Activated T-cell treated with anti-CD3 and anti-CD28 coated beads, Interleukin-2, amount 50 U/mL, for 4 hours (primary cell): ENCODE results near the gene MYL3. TPM values are rescaled to one million over a fixed set of nuclear protein-coding genes. Genes with fewer than 3 reads are reported as not detected.
A peak's percentile ranks its signal among the peaks of the same experiment; 100 is the strongest.

Source experiments
- ATAC-seq, 2 donors: fragments of 200-7000 bp; cut with Tn5 transposase; one replicate each; pipeline ENCODE4 v1.10.0; 2021
- DNase-seq: peaks from one replicate; pipeline ENCODE4 v3.0.0-alpha.2; 2020
- H3K27me3 Mint-ChIP-seq: one replicate; pipeline ENCODE4 v1.8.0; 2021; ENCODE audit warnings: low read depth, mixed read lengths
- H3K36me3 Mint-ChIP-seq: one replicate; pipeline ENCODE4 v1.8.0; 2022; ENCODE audit warnings: mixed read lengths; ENCODE audit not compliant: insufficient read depth
- H3K4me1 Mint-ChIP-seq: one replicate; pipeline ENCODE4 v1.8.0; 2021; ENCODE audit warnings: low read depth, mixed read lengths
- H3K4me3 Mint-ChIP-seq: one replicate; pipeline ENCODE4 v1.8.0; 2021; ENCODE audit warnings: mild to moderate bottlenecking, moderate library complexity, mixed read lengths
- H3K9me3 Mint-ChIP-seq: one replicate; pipeline ENCODE4 v1.8.0; 2021; ENCODE audit warnings: mixed read lengths
- total RNA-seq, 3 donors: library from RNA; stranded (reverse); gene quantifications; one replicate each; pipeline ENCODE4 v1.2.1, GENCODE V29; 2021

MYL3 gene
- total RNA-seq, 3 donors from 2014 or later, result not detected

DNA sequence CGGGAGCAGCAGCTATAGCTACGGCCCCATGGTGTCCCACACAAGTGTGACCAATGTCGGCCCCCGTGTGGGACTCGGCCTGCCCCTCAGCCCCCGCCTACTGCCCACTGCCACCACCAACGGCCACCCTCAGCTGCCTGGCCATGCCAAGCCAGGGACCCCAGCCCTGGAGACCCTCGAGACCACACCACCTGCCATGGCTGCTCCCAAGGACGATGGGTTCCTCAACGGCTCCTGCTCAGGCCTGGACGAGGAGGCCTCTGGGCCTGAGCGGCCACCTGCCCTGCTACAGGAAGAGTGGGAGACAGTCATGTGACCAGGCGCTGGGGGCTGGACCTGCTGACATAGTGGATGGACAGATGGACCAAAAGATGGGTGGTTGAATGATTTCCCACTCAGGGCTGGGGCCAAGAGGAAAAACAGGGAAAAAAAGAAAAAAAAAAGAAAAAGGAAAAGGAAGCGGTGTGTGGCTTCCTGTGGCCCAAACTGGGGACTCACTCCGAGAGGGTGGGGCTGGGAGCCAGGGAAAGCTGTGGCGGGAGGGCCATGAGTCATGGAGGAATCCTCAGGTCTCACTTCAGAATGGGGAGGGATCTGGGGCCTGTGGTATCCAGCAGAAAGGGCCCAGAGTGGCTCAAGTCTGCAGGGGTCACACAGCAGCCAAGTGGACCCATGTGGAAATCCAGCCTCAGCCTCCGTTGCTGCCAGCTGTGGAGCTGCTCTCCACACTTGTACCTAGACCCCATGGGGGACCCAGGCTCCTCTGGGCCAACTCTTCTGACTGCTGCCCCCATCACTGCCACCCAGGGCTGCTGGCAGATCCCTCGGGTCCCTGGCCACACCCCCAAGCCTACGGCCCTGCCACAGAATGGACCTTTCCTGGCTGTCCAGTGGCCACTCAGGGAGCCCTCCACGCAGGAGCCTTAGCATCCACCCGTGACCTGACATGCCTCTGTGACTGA is 40.4 kb upstream of the MYL3 start:
- peaks cover 5% of the 10 kb centered on the region for H3K4me1 Mint-ChIP-seq
- no peak for DNase-seq
- H3K4me3 Mint-ChIP-seq, result no peak overlapping the region

DNA sequence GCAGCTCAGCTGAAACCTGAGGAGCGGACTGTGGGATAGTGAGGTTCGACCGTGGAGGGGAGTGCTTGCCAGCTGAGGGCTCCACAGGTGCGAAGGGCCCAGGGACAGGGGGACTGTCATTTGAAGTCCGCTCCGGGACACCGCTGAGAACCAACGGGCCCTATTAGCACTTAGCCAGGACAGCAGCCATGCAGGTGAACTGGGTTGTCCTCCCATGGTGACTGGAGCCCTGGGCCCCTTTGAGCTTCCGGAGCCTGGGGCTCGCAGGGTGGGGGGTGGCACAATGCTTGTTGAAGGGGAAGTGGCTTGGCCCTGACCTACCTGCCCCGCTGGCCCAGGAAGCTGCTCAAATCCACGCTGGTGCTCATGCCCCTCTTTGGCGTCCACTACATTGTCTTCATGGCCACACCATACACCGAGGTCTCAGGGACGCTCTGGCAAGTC is 39.0 kb upstream of the MYL3 start:
- Mint-ChIP-seq H3K4me3 (no peak overlapping the region), H3K4me1 (peaks cover 5% of the 10 kb centered on the region), H3K9me3 (no peaks in the 10 kb centered on the region), H3K36me3 (no peaks in the 10 kb centered on the region), H3K27me3 (peaks cover 14% of the 10 kb centered on the region)
- ATAC-seq (no peak), DNase-seq (no peak)

More for the DNA sequence above, 40.4 kb upstream of the MYL3 start:
- peaks cover 5% of the 10 kb centered on the region for H3K27me3 Mint-ChIP-seq
- no peaks in the 10 kb centered on the region for H3K36me3 Mint-ChIP-seq
- H3K9me3 Mint-ChIP-seq, result no peaks in the 10 kb centered on the region
- ATAC-seq, result no peak

DNA sequence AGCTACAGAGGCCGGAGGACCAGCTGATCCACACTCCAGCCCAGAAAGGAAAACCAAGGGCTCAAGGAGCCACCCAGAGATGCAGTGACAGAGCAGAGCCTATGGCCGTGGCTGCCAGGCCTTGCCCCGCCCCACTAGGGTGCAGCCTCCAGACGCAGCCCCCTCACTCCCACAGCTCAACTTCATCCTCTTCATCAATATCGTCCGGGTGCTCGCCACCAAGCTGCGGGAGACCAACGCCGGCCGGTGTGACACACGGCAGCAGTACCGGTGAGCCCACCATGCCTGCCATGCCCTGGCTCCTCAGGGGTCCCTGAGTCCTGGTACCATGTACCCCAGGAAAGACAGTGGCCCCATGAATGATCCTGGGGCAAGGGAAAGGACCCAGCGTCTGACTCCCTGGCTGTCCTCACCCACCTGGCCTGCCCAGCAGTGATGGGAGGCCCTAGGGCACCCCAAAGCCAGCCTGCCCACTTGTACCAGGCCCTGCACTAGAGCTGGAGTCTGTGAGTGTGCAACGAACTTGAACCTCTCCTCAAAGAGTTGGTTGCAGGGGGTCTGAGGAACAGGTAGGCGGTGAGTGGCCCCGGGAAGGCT is 38.4 kb upstream of the MYL3 start:
- no peaks in the 10 kb centered on the region for H3K36me3 Mint-ChIP-seq
- DNase-seq, result no peak
- no peaks in the 10 kb centered on the region for H3K9me3 Mint-ChIP-seq
- H3K27me3 Mint-ChIP-seq, result peaks cover 14% of the 10 kb centered on the region
- H3K4me3 Mint-ChIP-seq, result no peak overlapping the region
- no peak for ATAC-seq
- H3K4me1 Mint-ChIP-seq, result peaks cover 5% of the 10 kb centered on the region

DNA sequence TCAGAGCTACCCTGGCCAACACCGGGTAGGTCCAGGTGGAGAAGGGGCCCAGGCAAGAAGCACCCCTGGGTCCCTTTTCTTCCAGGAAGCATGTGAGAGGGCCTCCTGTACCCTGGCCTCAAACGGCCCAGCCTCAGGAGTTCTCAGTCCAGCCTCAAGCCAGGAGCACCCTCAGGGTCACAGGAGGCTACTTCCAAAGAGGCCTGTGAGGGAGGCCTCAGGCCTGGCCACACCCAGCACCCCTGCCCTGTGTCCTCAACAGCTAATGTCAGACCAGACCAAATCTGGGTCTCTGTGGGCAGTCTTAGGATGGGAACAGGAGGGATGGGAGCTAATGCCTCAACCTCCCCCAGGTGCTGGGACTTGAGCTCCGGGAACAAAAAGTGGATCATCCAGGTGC is 37.8 kb upstream of the MYL3 start:
- peaks cover 14% of the 10 kb centered on the region for H3K27me3 Mint-ChIP-seq
- no peaks in the 10 kb centered on the region for H3K36me3 Mint-ChIP-seq
- no peak overlapping the region for H3K4me3 Mint-ChIP-seq
- ATAC-seq (no peak), DNase-seq (no peak)
- no peaks in the 10 kb centered on the region for H3K9me3 Mint-ChIP-seq
- H3K4me1 Mint-ChIP-seq, result peaks cover 5% of the 10 kb centered on the region

DNA sequence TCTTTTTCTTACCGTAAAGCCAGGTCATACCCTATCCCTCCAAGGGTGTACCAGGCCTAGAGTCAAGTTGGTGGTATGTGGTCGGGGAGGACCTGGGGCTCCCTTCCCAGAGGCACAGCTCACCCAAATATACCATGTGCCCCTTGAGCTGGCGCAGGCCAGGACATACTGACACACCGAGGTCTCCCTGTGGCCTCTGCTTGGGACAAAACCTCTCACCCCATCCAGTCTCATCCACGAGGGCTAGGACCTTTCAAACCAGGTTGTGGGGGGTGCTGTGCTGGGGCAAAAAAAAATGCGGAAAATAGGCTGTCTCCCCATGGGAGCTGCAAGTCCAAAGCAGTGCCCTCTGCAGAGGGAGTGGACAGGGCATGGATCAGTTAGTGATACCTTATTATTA is 37.1 kb upstream of the MYL3 start:
- Mint-ChIP-seq H3K36me3 (no peaks in the 10 kb centered on the region), H3K4me1 (peaks cover 7% of the 10 kb centered on the region), H3K27me3 (peaks cover 14% of the 10 kb centered on the region), H3K4me3 (no peak overlapping the region), H3K9me3 (no peaks in the 10 kb centered on the region)
- no peak for ATAC-seq
- no peak for DNase-seq

DNA sequence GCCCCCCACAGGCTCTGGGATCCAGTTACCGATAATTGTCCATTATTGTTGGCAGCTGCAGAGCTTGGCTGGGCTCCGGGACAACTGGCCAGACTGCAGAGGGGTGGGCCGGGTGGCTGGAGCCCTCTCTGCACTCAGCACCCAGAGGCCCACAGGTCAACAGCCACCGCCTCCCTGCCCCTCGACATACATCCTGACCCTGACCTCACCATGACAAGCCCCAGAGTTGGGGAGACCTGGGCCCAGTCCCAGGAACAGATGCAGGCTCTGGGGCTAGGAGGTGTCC is 36.7 kb upstream of the MYL3 start:
- no peak for DNase-seq
- no peak overlapping the region for H3K4me3 Mint-ChIP-seq
- ATAC-seq, result no peak
- no peaks in the 10 kb centered on the region for H3K9me3 Mint-ChIP-seq
- H3K4me1 Mint-ChIP-seq, result peaks cover 10% of the 10 kb centered on the region
- no peaks in the 10 kb centered on the region for H3K36me3 Mint-ChIP-seq
- peaks cover 14% of the 10 kb centered on the region for H3K27me3 Mint-ChIP-seq

DNA sequence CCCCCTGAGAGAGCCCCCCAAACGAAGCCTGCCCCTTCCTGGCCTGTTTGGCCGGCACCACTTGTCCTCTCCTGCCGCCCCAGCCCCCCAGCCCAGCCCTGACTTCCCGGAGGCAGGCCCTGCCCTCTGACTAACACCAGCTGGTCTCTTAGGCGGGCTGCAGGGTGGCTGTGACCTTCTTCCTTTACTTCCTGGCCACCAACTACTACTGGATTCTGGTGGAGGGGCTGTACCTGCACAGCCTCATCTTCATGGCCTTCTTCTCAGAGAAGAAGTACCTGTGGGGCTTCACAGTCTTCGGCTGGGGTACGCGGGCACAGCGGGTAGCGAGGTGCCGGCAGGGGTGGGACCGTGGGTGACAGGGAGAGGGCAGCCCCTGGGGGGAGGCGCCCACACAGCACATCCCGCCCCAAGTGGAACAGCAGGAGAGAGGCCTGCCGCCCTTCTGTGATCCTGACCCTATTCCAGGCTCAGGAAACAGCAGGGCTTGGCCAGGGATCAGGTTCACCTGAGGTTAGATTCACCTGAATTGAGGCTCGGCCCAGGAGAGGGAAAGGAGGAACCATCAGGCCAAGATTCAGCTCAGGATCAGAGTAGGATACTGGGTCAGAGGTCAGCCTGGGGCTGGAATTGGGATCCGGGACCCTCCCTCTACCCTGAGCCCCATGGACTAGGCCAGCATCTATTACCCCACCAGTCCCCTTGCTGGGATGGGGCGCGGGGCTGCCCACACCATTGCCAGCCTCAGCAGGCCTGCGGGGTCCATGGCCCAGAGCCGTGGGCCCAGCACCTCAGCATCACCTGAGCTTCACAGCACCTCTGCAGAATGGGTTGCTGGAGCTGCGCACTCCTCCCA is 36.1 kb upstream of the MYL3 start:
- peaks cover 15% of the 10 kb centered on the region for H3K27me3 Mint-ChIP-seq
- ATAC-seq (no peak), DNase-seq (no peak)
- no peaks in the 10 kb centered on the region for H3K9me3 Mint-ChIP-seq
- no peaks in the 10 kb centered on the region for H3K36me3 Mint-ChIP-seq
- H3K4me3 Mint-ChIP-seq, result no peak overlapping the region
- H3K4me1 Mint-ChIP-seq, result peaks cover 10% of the 10 kb centered on the region

DNA sequence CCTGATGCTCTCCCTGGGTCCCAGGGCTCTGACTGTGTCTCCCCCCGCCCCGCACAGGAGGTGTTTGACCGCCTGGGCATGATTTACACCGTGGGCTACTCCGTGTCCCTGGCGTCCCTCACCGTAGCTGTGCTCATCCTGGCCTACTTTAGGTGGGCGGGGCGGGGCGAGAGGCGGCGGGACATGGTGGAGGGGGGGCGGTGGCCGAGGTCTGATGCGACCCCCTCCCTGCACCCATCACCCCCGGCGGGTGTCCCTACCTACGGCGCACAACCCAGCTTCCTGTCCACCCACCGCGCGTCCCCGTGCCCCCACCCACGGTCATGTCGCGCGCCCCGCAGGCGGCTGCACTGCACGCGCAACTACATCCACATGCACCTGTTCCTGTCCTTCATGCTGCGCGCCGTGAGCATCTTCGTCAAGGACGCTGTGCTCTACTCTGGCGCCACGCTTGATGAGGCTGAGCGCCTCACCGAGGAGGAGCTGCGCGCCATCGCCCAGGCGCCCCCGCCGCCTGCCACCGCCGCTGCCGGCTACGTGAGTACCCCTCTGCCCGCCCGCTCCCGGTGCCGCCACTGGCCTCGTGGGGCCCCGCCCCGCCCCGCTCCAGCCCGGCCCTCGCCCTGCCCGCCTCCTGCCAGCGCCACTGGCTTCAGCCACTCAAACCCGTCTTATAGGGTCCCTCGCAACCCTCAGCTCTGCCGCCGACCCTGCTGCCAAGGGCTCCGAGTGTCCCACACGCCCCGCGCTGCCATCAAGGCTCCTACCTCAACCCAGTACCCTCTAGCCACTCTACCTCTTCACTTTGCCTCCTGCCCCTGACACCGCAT is 35.3 kb upstream of the MYL3 start:
- ATAC-seq (peak; percentile 8 to 36), DNase-seq (no peak)
- H3K4me3 Mint-ChIP-seq, result no peak overlapping the region

DNA sequence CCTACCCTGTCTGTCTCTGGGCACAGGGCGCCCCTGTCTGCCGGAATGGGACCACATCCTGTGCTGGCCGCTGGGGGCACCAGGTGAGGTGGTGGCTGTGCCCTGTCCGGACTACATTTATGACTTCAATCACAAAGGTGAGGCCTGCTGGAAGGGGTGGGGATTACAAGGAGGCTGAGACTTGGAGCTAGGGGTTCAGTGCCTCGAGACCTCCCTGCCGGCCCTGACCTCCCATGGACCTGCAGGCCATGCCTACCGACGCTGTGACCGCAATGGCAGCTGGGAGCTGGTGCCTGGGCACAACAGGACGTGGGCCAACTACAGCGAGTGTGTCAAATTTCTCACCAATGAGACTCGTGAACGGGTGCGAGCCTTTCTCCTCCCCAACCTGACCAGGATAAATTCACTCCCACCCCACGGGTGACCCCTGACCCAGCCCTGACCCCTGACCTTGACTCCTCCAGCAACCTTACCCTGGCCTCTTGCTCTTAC is 34.6 kb upstream of the MYL3 start:
- DNase-seq (no peak), ATAC-seq (no peak)
- no peaks in the 10 kb centered on the region for H3K36me3 Mint-ChIP-seq
- H3K9me3 Mint-ChIP-seq, result no peaks in the 10 kb centered on the region
- peaks cover 9% of the 10 kb centered on the region for H3K4me1 Mint-ChIP-seq
- H3K4me3 Mint-ChIP-seq, result no peak overlapping the region
- peaks cover 27% of the 10 kb centered on the region for H3K27me3 Mint-ChIP-seq

More for the DNA sequence above, 35.3 kb upstream of the MYL3 start:
- Mint-ChIP-seq H3K4me1 (peaks cover 10% of the 10 kb centered on the region), H3K27me3 (peaks cover 22% of the 10 kb centered on the region), H3K9me3 (no peaks in the 10 kb centered on the region), H3K36me3 (no peaks in the 10 kb centered on the region)

DNA sequence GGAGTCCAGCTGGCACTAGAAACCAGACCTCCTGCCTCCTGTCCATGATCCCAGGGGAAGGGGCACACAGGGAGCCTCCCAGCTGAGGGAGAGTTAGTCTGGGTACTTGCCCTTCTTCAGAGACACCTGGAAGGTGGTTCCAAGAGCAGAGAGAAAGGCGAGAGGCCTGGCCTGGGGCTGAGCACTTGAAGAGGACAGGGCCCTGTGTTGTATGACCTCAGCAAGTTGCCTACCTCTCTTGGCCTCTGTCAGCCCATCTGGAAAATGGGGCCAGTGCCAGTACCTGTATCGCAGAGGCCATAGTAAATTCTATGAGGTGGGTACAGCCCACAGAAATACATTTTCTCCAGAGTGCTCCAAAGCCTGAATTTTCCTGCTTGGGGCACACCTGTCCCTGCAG is 33.8 kb upstream of the MYL3 start:
- ATAC-seq, result no peak
- H3K9me3 Mint-ChIP-seq, result no peaks in the 10 kb centered on the region
- no peak for DNase-seq
- peaks cover 12% of the 10 kb centered on the region for H3K4me1 Mint-ChIP-seq
- H3K36me3 Mint-ChIP-seq, result no peaks in the 10 kb centered on the region
- no peak overlapping the region for H3K4me3 Mint-ChIP-seq
- H3K27me3 Mint-ChIP-seq, result peaks cover 35% of the 10 kb centered on the region

DNA sequence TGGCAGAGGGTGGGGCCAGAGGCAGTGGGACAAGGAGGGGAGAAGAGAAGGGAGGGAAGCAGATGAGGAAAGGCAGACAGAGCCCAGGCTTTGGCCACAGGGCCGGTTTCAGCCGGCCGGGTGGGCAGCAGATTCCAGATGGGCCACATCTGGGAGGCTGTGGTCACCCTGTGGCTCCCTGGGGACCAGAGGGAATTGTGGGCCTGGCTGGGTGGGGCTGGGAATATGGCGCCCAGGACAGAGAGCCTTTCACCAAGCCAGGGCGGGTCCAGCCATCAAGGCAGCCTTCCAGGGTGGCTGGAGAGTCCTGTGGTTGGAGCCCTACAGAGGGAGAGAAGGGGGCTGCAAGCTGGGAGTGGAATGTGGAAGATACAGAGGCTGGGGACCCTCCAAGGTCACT is 33.1 kb upstream of the MYL3 start:
- H3K27me3 Mint-ChIP-seq, result peaks cover 41% of the 10 kb centered on the region
- no peaks in the 10 kb centered on the region for H3K36me3 Mint-ChIP-seq
- no peak overlapping the region for H3K4me3 Mint-ChIP-seq
- ATAC-seq (no peak), DNase-seq (no peak)
- H3K9me3 Mint-ChIP-seq, result no peaks in the 10 kb centered on the region
- H3K4me1 Mint-ChIP-seq, result peaks cover 12% of the 10 kb centered on the region

DNA sequence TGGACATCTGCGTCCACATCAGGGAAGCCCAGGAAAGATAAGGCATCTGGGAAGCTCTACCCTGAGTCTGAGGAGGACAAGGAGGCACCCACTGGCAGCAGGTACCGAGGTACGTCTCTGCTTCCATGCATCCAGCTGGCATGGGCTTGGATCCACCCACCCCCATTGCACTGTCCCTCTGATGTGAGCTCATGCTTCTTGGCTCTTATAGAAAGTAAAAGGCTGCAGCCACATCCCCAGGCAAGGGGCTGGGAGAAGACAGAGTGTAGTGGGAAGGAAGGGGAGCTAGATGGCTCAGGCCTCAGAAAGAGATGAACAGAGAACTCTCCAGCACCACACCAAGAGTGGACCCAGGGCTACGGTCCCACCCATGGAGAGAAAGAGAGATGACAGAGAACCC is 32.5 kb upstream of the MYL3 start:
- peaks cover 46% of the 10 kb centered on the region for H3K27me3 Mint-ChIP-seq
- no peak for ATAC-seq

DNA sequence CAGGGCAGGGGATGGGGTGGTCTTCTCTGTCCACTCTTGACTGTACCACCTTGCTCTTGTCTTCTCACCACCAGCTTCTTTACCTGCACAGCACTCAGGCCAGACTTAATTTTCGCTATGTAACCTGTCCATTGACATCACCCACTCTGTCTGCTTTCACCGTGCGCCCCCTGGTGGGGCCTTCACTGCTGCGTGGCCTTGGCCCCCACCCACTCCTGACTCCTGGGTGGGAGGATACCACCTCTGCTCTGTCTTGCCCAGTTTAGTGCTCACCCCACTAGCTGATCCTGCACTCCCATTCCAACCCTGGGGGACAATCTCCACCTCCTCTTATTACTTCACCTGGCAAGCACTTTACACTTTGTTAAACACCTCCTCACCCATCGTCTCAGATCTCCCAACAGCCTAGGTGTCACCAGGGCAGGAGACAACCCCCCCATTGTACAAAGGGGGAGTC is 32.0 kb upstream of the MYL3 start:
- no peak overlapping the region for H3K4me3 Mint-ChIP-seq
- peaks cover 12% of the 10 kb centered on the region for H3K4me1 Mint-ChIP-seq
- peaks cover 50% of the 10 kb centered on the region for H3K27me3 Mint-ChIP-seq
- no peaks in the 10 kb centered on the region for H3K36me3 Mint-ChIP-seq
- peak; percentile 80 for DNase-seq
- no peaks in the 10 kb centered on the region for H3K9me3 Mint-ChIP-seq
- ATAC-seq, result peak; percentile 68 to 74

More for the DNA sequence above, 32.5 kb upstream of the MYL3 start:
- H3K4me1 Mint-ChIP-seq, result peaks cover 12% of the 10 kb centered on the region
- no peaks in the 10 kb centered on the region for H3K36me3 Mint-ChIP-seq
- no peak overlapping the region for H3K4me3 Mint-ChIP-seq
- no peak for DNase-seq
- no peaks in the 10 kb centered on the region for H3K9me3 Mint-ChIP-seq
